ENCODE results near the gene ZG16.
"Not testable (repeated sequence)": the region's sequence is repeated elsewhere in the genome, so short reads cannot be mapped to it uniquely, and the experiment has no call there.

Gene ZG16

DNA sequence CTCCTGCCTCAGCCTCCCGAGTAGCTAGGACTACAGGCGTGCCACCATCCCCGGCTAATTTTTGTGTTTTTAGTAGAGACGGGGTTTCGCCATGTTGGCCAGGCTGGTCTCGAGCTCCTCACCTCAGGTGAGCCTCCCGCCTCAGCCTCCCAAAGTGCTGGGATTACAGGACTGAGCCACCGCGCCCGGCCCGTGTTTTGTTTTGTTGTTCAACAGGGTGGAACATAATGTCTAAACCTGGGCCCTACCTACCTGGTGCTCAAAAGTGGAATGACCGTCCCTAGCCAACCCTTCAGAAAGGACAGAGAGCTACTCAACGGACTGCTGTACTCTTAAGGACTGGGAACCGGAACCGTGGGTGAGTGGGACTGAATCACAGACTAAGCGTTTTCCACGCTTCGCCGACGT, 11.7 kb downstream of the ZG16 start:
- DNase-seq = no peak

DNA sequence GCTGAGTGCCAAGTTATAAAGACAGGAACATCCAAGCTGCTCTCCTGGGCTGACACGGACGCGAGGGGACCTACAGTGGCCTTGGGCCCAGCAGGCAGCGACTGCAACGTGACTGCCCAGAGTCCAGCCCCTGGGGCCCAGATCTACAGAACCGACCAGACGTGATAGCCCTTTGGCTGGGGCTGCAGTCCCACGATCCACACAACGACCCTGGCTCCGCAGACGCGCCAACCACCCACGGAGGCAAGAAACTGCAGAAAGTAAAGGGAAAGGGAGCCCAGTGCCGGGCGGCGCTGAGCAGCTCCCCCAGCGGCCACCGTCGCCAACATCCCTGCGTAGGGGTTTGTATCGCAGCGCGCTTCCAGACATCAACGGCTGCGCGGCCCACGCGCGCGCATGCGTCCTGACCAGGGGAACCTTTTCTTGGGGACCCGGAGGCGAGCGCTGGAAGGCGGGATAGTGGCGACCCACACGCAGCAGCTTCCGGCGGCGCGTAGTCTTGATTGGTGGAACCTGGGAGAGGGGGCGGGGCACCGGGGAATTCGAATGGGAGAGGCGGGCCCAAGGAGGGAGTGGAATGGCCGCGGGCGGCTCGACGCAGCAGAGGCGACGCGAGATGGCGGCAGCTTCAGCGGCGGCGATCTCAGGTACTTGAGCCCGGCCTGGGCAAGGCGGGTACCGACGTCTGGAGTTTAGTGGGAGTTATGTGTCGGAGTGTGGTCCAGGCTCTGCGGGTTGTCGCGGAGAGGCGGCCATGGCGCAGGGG, 12.3 kb downstream of the ZG16 start, which contains the start of gene KIF22:
KIF22 (plus strand) TSS at position 569 of the 766 bp plus-strand sequence; CDS start at position 578, 9 bp downstream.
- DNase-seq = peak; percentile 100

DNA sequence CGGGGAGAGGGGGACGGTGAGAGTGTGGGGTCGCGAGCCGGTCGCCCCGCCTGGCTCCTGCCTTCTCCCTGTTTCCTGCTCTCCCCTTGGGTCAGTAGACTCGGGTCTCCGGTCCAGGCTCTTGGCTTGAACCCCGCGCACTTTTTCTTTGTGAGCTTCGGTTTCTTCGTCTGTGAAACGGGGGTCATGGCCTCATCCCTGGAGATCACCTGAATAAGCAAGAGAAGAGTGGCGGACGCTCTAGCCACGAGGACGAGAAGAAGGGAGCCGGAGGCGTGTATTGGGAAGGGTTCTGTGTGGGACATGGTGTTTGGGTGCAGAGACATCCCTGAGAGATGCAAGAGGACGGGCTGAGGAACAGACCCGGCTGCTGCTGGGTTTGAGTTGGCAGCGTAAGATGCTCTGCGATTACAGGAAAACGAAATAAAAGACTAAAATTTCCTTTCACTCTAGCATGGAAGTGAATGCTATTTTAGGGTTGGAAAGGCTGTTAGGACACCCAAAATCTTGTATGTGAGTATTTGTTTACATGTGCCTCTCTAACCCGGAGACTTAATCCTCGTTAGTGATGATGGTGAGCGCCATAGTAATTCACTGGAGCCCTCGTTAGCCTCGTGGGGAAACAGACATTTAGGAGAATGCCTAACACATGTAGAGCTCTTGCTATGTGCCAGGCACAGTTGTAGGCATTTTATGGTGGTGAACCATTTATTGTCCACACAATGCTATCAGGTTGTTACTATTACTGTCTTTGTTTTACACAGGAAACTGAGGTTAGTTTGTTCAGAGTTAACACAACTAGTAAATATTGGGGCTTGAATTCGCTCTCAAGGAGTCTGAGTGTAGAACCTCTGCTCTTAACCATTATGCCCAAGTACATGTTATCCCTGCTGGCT, 13.1 kb downstream of the ZG16 start:
- no peak for DNase-seq

DNA sequence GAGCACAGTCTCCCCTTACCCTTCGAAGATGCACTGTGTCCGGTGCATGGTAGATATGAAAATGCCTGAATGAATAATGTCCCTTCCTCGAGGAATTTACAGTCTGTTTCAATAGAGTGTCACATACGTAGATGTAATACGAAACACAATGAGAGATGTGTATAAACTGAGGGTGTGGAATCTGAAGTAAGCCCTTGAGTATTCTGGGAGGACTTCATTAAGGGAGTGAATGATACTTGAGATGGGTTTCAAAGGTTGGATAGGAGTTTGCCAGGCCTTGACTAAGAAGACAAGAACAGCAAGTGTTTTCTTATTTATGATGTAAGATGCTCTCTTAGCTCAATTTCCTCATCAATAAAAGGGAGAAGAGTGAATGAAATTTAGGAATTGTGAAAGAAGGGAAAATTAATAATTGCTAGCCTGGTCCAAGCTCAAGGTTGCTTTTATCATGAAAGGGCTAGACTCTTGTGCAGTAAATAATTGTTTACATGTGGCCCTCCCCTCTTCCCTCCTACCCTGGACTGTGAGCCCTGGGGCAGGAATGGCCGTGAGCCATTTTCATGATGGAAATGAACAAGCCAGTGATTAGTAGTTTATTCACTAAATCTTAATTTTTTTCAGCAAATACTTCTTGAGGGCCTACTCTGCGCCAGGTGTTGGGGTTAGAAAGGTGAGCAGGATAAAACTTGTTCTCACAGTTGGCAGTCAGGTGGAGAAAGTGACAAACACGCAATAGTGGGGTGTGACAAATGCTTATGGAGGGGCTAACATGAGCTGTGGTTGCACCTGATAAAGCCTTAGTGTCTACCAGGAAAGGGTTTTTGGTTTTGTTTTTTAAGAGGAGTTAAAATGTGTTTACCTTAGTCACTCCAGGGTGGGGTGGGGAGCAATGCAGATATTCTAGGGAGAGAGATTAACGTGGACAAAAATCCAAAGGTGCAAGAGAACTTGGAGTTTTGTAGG, 14.1 kb downstream of the ZG16 start:
- no peak for DNase-seq

DNA sequence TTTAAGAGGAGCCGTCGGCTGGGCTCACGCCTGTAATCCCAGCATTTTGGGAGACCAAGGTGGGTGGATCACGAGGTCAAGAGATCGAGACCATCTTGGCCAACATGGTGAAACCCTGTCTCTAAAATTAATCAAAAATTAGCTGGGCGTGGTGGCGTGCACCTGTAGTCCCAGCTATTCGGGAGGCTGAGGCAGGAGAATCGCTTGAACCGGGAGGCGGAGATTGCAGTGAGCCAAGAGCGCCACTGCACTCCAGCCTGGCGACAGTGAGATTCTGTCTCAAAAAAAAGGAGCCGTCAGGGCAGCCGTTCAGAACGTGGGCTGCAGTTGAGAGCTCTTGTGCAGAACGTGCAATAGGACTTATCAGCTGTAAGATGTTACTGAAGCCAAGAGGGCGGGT, 15.1 kb downstream of the ZG16 start:
- not testable (repeated sequence) for DNase-seq

DNA sequence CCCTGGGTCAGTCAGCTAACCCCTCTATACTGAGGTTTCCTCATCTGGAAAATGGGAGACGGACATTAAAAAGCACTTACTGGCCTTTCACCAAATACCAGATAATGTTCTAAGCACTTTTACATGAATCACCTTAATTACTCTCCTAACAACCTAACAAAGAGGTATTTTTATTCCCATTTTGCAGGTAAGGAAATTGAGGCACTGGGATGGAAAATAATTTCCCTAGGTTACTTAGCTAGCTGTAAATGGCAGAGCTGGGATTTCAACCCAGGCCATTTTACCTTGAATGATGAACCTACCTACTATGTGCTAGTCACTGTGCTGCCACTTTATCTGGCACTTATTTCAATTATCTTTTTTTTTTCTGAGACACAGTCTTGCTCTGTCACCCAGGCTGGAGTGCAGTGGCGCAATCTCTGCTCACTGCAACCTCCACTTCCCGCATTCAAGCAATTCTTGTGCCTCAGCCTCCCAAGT, 16.2 kb downstream of the ZG16 start:
- no peak for DNase-seq

DNA sequence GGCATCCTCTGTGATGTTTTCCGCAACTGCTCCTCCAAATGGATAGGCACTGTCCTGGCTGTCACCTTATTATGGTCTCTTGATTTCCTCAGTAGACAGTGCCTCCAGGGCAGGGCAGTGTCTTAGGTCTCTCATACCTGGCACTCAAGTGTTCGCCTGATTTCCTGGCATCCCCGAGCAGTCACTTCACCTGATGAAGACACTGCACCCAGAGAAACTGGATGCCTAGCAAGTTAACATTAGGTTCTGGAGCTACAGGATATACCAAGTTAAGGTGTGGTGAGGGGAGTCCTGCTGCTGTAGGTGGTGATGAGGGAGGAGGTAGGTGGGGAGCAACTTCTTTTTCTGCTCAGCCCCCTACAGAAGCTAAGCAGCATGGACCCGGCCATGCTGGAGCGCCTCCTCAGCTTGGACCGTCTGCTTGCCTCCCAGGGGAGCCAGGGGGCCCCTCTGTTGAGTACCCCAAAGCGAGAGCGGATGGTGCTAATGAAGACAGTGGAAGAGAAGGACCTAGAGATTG, 24.4 kb downstream of the ZG16 start:
- DNase-seq = no peak

DNA sequence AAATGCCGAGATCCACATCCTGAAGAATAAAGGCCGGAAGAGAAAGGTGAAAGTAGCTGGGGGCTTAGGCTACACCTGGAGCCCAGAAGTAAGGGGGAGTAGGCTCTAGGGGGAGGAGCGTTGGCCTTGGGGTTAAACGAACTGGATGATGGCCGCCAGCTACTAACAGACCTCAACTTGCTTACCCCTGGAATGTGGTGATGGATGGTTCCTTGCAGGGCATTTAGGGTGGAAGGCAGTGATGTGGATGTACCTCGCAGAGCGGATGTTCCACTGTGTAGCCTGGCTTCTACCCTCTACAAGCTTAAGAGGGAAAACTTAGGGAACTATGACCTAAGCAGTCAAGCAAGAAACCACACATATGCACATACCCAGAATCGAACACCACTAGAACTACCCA, 26.0 kb downstream of the ZG16 start:
- no peak for DNase-seq

DNA sequence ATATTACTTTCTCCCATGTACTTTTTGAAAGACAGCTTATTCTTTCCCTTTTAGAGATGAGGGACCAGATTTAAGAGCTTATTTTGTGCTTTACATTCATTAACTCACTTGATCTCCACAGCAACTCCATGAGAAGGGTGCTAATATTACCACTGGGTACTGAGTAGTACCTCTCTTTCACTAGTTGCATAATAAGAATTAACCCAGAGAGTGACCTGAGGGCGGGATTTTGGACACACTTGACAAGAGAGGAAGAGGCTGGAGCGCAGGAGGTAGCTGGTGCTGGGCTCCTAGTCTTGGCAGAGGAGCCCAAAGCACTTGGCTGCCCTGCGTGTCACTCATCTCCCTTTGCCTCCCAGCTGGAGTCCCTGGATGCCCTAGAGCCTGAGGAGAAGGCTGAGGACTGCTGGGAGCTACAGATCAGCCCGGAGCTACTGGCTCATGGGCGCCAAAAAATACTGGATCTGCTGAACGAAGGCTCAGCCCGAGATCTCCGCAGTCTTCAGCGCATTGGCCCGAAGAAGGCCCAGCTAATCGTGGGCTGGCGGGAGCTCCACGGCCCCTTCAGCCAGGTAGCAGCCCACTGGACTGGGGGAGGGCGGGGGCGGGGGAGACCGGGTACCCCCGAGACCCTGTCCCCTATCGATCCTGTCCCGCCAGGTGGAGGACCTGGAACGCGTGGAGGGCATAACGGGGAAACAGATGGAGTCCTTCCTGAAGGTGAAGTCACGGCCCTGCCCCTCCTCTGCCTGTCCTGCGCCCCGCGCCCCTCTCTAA, 26.6 kb downstream of the ZG16 start:
- no peak for DNase-seq

DNA sequence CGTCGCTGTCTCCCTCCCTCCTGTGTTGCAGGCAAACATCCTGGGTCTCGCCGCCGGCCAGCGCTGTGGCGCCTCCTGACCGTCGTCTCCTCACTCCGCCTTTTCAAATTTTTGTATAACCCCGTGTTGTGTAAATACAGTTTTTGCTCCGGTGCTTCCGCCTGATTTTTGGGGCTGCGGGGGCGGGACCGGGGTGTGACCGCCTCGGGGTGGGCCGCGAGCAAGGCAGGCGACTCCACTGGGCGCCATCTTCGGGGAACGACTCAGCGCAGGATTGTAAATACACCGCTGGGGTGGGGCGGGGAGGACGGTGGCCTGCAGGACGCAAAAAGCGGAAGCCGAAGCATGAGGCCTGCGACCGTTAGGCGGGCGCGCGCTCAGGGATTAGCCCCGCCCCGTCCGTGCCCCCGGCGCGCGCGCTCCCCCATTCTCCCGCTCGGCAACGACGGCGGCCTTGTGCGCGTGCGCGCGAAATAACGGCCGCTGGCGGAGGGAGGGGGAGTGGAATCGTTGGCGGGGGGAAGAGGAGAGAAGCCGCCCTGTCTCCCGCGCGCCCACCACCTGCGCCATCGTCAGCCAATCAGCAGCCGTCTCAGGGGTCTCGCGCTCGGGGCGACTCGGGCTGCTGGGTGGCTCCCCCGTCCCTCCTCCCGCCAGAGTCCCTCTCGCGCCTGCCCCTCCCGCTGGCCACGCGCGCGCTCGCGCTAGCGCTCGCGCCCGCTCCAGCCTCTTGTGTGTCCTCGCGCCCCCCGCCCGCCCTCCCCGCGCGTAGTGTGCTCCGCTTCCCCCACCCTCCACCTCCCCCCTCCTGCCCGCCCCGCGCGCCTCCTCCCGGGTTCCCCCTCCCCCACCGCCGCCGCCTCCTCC, 27.4 kb downstream of the ZG16 start:
- DNase-seq = peak; percentile 98

DNA sequence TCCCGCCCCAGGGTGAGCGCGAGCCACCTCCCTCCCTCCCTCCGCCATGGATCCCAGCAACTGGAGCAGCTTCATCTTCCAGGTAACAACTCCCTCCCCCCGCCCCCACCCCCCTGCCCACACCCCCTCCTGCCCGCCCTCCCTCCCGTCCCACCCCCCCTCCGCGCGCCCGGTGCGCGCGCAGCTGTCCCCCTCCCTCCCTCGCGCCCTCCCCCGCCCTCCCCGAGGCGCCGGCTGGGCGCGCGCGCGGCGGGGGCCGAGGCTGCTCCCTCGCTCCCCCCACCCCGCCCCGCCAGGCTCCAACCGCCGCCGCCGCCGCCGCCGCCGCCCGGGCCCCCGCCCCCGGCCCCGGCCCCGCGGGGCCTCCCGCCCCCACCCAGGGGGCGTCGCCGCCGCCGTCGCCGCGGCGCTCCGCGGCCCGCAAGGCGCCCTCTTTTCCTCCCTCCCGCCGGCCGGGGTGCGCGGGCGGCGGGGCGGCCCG, 28.1 kb downstream of the ZG16 start, which contains the start of gene MAZ:
MAZ (plus strand) TSS at position 431 of the 481 bp plus-strand sequence. CDS start 173 bp downstream, outside the sequence.
- peak; percentile 53 for DNase-seq

DNA sequence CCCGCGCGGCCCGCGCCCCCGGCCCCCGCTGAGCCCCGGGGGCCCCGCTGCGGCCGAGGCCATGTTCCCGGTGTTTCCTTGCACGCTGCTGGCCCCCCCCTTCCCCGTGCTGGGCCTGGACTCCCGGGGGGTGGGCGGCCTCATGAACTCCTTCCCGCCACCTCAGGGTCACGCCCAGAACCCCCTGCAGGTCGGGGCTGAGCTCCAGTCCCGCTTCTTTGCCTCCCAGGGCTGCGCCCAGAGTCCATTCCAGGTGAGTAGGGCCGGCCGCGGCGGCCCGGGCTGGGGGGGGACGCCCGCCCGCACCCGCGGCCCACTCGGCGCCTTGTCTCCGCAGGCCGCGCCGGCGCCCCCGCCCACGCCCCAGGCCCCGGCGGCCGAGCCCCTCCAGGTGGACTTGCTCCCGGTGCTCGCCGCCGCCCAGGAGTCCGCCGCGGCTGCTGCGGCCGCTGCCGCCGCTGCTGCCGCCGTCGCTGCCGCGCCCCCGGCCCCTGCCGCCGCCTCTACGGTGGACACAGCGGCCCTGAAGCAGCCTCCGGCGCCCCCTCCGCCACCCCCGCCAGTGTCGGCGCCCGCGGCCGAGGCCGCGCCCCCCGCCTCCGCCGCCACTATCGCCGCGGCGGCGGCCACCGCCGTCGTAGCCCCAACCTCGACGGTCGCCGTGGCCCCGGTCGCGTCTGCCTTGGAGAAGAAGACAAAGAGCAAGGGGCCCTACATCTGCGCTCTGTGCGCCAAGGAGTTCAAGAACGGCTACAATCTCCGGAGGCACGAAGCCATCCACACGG, 28.8 kb downstream of the ZG16 start:
- no peak for DNase-seq

DNA sequence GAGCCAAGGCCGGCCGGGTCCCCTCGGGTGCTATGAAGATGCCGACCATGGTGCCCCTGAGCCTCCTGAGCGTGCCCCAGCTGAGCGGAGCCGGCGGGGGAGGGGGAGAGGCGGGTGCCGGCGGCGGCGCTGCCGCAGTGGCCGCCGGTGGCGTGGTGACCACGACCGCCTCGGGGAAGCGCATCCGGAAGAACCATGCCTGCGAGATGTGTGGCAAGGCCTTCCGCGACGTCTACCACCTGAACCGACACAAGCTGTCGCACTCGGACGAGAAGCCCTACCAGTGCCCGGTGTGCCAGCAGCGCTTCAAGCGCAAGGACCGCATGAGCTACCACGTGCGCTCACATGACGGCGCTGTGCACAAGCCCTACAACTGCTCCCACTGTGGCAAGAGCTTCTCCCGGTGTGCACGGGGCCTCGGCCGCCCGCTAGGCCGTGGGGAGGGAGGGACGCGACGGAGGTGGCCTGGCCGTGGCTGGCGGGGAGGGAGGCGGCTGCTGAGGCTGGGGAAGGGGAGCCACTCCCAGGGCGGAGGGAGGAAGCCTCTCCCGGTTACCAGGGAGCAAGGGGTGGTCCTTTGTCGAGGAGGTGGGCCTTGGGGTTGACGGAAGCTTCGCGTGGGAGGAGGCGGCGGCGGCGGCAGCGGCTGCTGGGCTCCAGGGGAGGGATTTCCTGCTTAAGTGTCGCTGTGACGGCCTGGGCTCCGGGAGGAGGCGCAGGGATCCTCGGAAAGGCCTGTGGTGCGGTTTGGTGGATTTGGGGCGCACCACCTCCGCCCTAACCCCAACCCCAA, 29.6 kb downstream of the ZG16 start:
- DNase-seq = peak; percentile 89

DNA sequence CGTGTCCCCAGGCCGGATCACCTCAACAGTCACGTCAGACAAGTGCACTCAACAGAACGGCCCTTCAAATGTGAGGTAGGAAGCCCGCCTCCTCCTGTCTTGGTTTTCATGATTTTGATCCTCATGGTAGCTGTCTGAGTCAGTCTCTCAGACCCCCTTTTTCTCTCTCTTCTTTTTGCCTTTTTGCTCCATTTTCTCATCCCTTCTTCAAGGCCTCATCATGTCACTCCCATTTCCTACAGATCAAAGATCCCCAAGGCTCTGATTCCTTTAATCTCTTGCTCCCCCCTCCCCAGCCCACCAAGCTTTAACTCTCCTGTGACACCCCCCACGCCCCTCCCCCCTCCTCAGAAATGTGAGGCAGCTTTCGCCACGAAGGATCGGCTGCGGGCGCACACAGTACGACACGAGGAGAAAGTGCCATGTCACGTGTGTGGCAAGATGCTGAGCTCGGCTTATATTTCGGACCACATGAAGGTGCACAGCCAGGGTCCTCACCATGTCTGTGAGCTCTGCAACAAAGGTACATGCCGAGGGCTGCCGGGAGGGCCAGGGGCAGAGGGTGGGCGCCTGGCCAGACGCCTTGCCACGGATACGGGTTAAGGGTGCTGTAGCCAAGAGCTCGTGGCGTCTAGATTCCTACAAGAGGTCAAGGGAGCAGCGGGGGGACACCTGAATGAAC, 30.3 kb downstream of the ZG16 start:
- no peak for DNase-seq

DNA sequence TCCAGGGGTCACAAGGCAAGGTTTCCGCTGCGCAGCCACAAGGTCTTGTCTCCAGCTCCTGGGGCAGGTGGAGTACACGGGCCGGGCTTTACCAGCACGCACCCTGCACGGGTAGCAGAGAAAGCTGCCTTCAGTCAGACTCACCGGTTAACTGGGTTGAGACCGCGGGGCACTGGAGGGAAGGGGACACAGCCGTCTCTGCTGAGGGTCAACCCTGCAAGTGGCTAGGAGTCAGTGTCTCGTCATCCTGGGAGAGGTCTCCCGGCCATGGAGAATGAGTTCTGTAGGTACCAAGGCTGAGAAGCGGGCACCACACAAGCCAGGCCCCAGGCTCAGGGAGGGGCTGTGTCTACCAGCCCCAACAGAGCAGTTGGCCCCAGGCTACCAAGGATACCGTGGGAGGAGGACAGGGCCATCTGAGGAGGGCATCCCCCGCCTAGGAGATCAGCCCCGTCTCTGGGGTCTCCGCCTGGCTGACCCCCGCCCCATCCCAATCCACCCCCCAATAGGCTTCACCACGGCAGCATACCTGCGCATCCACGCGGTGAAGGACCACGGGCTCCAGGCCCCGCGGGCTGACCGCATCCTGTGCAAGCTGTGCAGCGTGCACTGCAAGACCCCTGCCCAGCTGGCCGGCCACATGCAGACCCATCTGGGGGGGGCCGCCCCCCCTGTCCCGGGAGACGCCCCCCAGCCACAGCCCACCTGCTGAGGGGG, 31.1 kb downstream of the ZG16 start:
- no peak for DNase-seq

DNA sequence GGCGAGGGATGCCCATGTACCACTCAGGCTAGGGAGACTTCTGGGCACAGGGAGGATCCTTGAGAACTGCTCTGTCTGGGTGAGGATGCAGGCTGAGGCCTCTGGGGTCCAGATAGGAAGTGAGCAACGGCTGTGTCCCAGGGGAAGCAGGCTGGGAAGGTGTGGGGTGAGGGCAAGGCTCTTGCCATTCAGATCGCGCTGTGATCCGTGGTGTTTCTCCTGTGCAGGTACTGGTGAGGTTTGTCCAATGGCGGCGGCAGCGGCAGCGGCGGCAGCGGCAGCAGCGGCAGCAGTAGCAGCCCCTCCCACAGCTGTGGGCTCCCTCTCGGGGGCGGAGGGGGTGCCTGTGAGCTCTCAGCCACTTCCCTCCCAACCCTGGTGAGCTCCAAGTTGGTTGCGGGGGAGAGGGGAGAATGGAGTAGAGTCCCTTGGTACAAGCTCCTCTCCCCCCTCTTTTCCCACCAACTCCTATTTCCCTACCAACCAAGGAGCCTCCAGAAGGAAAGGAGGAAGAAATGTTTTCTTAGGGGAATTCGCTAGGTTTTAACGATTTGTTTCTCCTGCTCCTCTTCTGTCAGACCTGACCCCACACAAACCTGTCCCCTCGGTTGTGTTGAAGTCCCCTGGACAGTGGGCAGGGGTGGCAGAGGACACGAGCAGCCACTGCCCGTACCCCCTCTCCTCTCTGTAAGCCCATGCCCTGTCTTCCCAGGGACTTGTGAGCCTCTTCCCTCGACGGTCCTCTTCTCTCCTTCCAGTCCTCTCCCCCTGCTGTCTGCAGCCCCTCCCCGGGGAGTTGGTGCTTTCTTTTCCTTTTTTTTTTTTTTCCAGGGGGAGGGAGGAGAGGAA, 32.0 kb downstream of the ZG16 start:
- no peak for DNase-seq
